Parathyroid adenoma (tissue), 2 donors: Measurements from ENCODE around the gene ABCC11.

Source experiments
- H2AFZ ChIP-seq: fragments of 300-600 bp; sonication (generic); one replicate; pipeline ENCODE4 v1.7.0; 2017; ENCODE audit warnings: antibody characterized with exemption, mild to moderate bottlenecking
- H3K27ac ChIP-seq: fragments of 300-600 bp; sonication (generic); one replicate; pipeline ENCODE4 v1.7.0; 2017
- H3K27me3 ChIP-seq: fragments of 300-600 bp; sonication (generic); one replicate; pipeline ENCODE4 v1.7.0; 2017; ENCODE audit warnings: low read length; ENCODE audit not compliant: control insufficient read depth, insufficient read depth
- H3K36me3 ChIP-seq: fragments of 300-600 bp; sonication (generic); one replicate; pipeline ENCODE4 v1.7.0; 2017; ENCODE audit warnings: low read length; ENCODE audit not compliant: control insufficient read depth, insufficient read depth
- H3K4me1 ChIP-seq: fragments of 300-600 bp; sonication (generic); one replicate; pipeline ENCODE4 v1.7.0; 2017; ENCODE audit warnings: control low read depth
- H3K4me2 ChIP-seq: fragments of 300-600 bp; sonication (generic); one replicate; pipeline ENCODE4 v1.7.0; 2017; ENCODE audit warnings: low read length
- H3K4me3 ChIP-seq: fragments of 300-600 bp; sonication (generic); one replicate; pipeline ENCODE4 v1.7.0; 2017; ENCODE audit warnings: low read depth, low read length
- H3K79me2 ChIP-seq: fragments of 300-600 bp; sonication (generic); one replicate; pipeline ENCODE4 v1.7.0; 2017; ENCODE audit warnings: control low read depth
- H3K9ac ChIP-seq: fragments of 300-600 bp; sonication (generic); one replicate; pipeline ENCODE4 v1.7.0; 2017; ENCODE audit warnings: mild to moderate bottlenecking
- H3K9me3 ChIP-seq: fragments of 300-600 bp; sonication (generic); one replicate; pipeline ENCODE4 v1.7.0; 2017; ENCODE audit warnings: low read length; ENCODE audit not compliant: control insufficient read depth
- TF ChIP-seq, protein P1 (sequence below): fragments of 300-600 bp; sonication (generic); IDR thresholded peaks from one replicate; pipeline ENCODE4 v1.7.0; 2017; ENCODE audit warnings: antibody characterized with exemption, mild to moderate bottlenecking
- donor health status: primary hyperparathyroidism.

The ABCC11 gene

DNA sequence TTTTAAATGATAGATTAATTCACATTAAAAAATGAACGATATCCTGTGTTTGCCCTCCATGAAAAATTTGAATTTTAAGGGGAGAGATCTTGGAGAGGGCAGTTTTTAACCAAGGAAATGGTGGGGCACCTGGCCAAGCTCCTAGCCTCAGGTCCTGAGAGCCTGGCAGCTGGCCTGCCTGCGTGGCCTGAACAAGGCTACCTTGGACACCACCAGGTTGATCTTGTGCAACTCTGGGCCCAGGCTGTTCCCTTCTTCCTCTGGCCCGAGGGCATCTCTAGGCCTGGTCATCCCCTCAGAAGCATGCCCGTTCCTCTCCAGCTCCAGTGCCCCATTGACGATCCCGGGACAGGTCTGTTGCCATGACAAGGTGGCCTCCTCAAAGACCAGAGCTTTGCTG is 36.6 kb downstream of the ABCC11 start:
- TF ChIP-seq, protein P1, sequence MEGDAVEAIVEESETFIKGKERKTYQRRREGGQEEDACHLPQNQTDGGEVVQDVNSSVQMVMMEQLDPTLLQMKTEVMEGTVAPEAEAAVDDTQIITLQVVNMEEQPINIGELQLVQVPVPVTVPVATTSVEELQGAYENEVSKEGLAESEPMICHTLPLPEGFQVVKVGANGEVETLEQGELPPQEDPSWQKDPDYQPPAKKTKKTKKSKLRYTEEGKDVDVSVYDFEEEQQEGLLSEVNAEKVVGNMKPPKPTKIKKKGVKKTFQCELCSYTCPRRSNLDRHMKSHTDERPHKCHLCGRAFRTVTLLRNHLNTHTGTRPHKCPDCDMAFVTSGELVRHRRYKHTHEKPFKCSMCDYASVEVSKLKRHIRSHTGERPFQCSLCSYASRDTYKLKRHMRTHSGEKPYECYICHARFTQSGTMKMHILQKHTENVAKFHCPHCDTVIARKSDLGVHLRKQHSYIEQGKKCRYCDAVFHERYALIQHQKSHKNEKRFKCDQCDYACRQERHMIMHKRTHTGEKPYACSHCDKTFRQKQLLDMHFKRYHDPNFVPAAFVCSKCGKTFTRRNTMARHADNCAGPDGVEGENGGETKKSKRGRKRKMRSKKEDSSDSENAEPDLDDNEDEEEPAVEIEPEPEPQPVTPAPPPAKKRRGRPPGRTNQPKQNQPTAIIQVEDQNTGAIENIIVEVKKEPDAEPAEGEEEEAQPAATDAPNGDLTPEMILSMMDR, result no peak
- Histone ChIP-seq H3K79me2 (no peaks in the 10 kb centered on the region), H3K27ac (no peak overlapping the region)

DNA sequence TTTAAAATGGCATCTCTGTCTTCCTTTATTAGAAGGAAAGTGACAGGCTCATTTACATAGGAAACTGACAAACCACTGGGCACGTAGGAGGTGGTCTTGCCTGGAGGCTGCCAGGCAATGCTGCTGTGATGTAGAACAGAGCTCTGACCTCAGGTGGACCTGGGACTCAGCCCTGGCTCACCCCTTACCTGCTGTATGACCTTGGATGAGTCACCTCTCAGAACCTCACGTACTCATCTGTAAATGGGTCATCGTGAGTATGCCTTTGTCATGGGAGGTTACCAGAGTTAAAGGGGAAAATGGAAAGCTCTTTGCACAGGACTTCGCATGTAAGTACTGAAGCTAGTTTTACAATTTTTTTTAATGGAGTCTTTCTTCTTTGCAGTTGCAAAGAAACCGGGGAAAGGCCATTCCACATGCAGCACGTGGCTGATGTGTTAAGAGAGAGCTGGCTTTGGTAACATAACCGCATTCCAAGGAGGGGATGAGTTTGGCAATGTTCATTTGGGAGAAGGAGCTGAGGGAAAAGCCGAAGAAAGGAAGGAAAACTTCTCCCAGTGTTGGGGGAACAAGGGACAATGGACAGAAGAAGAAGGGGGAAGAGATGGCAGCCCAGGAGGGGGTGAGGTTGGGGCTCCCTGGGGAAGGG is 40.6 kb downstream of the ABCC11 start:
- Histone ChIP-seq H3K36me3 (no peaks in the 10 kb centered on the region), H3K79me2 (no peaks in the 10 kb centered on the region), H3K4me3 (no peak overlapping the region), H3K27me3 (no peaks in the 10 kb centered on the region), H3K9me3 (no peaks in the 10 kb centered on the region), H2AFZ (no peak overlapping the region), H3K9ac (no peak overlapping the region), H3K4me1 (no peaks in the 10 kb centered on the region), H3K27ac (no peak overlapping the region), H3K4me2 (no peak overlapping the region)
- TF ChIP-seq, protein P1, result no peak

More for the DNA sequence above, 36.6 kb downstream of the ABCC11 start:
- H3K27me3 ChIP-seq, result no peaks in the 10 kb centered on the region
- H3K4me3 ChIP-seq, result no peak overlapping the region
- H3K9ac ChIP-seq, result no peak overlapping the region
- H3K4me1 ChIP-seq, result no peaks in the 10 kb centered on the region
- H3K4me2 ChIP-seq, result no peak overlapping the region
- H3K9me3 ChIP-seq, result no peaks in the 10 kb centered on the region
- no peak overlapping the region for H2AFZ ChIP-seq
- H3K36me3 ChIP-seq, result no peaks in the 10 kb centered on the region

DNA sequence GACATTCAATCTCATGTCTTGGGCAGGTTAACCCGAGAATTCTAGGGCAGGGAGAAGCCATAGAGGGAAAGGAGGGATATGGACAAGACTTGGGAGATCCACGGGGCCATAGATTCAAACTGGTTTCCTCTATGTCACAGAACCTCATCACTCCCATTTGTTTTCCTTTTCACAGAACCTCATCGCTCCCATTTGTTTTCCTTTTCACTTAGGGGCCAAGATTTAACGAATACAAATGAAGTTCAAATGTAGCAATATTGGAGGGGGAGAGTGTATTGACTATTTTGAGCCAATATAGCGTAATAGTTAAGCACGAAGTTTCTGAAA is 42.6 kb downstream of the ABCC11 start:
- no peaks in the 10 kb centered on the region for H3K4me1 ChIP-seq
- no peaks in the 10 kb centered on the region for H3K79me2 ChIP-seq
- TF ChIP-seq, protein P1, result no peak
- no peak overlapping the region for H3K4me2 ChIP-seq
- no peak overlapping the region for H3K4me3 ChIP-seq
- H3K36me3 ChIP-seq, result no peaks in the 10 kb centered on the region
- H3K27me3 ChIP-seq, result no peaks in the 10 kb centered on the region
- no peaks in the 10 kb centered on the region for H3K9me3 ChIP-seq
- H3K27ac ChIP-seq, result no peak overlapping the region
- no peak overlapping the region for H3K9ac ChIP-seq
- no peak overlapping the region for H2AFZ ChIP-seq

DNA sequence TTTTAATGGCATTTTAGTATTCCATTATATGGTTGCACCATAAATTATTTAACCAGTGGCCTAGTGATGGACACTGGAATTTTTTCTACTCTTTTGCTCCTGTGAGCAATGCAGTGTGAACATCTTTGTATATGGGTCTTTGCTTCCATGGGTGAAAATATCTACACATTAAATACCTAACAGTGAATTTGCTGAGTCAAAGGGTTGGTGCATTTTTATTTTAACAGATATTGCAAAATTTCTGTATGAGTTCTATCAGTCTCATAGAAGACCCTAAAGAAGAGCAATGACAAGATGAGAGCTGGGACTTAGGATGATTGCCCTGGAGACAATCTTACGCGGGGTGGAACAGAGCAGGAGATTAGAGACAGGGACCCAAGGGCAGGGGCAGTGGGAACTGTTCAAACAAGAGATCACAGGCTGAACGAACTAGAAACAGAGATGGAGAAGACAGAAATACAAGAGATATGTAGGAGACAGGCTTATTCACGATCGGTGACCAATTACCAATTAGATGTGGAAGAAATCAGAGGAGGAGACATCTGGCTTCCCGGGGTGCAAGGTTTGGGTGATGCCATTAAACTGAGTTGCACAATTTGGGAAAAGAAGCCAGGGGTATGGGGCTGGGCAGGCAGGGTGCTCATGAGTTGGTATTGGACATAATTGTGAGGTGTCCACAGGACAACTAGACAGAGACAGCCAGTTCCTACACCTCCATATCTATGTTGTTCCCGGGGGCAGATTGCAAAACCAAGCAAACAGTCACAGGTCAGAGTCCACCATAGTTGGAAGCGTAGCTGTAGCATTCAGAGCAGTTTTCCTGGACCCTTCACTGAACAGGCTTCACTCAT is 43.1 kb downstream of the ABCC11 start:
- no peak overlapping the region for H2AFZ ChIP-seq
- TF ChIP-seq, protein P1, result no peak
- no peaks in the 10 kb centered on the region for H3K4me1 ChIP-seq
- H3K27ac ChIP-seq, result no peak overlapping the region
- H3K27me3 ChIP-seq, result no peaks in the 10 kb centered on the region
- H3K9ac ChIP-seq, result no peak overlapping the region
- no peak overlapping the region for H3K4me3 ChIP-seq
- H3K4me2 ChIP-seq, result no peak overlapping the region
- no peaks in the 10 kb centered on the region for H3K36me3 ChIP-seq
- H3K9me3 ChIP-seq, result no peaks in the 10 kb centered on the region
- H3K79me2 ChIP-seq, result no peaks in the 10 kb centered on the region
